Measurements from ENCODE around the gene MGST2.
"Not testable (repeated sequence)": the region's sequence is repeated elsewhere in the genome, so short reads cannot be mapped to it uniquely, and the experiment has no call there.

MGST2 gene

DNA sequence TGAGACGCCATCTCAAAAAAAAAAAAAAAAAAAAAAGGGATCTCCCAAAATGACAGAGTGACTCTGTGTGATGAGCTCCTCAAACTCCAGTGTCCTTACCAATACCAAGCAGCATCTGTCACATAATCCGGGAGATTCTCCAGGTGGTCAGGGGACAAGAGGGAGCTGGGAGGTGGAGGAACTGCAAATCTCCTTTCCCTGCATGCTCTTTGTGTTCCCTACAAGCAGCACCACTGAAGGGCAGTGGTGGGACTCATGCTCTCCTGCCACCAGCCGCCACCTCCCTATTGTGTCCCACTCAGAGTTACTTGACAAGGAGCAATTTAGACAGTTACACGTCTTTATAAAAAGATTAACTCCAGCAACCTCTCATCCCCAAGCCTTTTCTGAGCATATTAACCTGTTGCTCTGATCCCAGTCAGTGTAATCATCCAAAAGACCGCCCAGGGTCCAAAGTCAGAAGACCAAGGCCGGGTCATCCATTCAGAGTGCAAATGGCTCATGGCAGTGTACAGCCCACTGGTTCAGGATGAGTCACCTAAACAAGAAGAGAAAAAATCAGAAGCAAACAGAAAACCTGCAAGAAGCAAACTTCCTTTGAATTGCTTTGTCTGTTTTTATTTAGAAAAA, 23.6 kb downstream of the MGST2 start:
- H3K9ac ChIP-seq (ENCODE audit: low read depth, low read length) = no peak overlapping the region
- no peaks in the 10 kb centered on the region for H3K27me3 ChIP-seq (ENCODE audit: control insufficient read depth, insufficient read depth, low read length)
- H3K27ac ChIP-seq (ENCODE audit: low read depth, low read length) = no peak overlapping the region
- no peak overlapping the region for H3K4me3 ChIP-seq (ENCODE audit: low read depth, low read length)
- H3K36me3 ChIP-seq (ENCODE audit: control insufficient read depth, insufficient read depth, low read length) = no peaks in the 10 kb centered on the region
- H3K4me1 ChIP-seq (ENCODE audit: control insufficient read depth, insufficient read depth, low read length) = no peaks in the 10 kb centered on the region
- no peaks in the 10 kb centered on the region for H3K9me3 ChIP-seq (ENCODE audit: control insufficient read depth, insufficient read depth, low read length)

DNA sequence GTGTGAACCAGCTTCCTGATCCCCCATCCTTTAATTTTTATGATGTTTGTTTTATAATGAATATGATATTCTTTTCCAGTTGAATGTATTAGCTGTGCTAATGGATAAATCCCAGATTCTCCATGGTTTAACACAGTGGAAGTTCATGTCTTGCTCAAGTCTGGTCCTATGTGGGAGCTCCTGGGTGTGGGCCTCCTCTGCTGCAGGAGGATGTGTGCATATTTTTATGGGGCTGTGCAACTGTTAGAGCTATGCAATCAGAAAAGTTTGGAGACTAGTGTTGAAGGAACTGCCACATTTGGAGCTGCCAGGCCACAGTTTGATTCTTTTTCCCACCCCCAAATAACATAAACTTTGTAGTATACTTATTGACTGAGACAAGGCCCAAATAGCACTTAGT, 24.8 kb downstream of the MGST2 start:
- Histone ChIP-seq H3K9me3 (ENCODE audit: control insufficient read depth, insufficient read depth, low read length) (no peaks in the 10 kb centered on the region), H3K27ac (ENCODE audit: low read depth, low read length) (no peak overlapping the region), H3K36me3 (ENCODE audit: control insufficient read depth, insufficient read depth, low read length) (no peaks in the 10 kb centered on the region), H3K9ac (ENCODE audit: low read depth, low read length) (no peak overlapping the region), H3K27me3 (ENCODE audit: control insufficient read depth, insufficient read depth, low read length) (no peaks in the 10 kb centered on the region), H3K4me3 (ENCODE audit: low read depth, low read length) (no peak overlapping the region), H3K4me1 (ENCODE audit: control insufficient read depth, insufficient read depth, low read length) (no peaks in the 10 kb centered on the region)

DNA sequence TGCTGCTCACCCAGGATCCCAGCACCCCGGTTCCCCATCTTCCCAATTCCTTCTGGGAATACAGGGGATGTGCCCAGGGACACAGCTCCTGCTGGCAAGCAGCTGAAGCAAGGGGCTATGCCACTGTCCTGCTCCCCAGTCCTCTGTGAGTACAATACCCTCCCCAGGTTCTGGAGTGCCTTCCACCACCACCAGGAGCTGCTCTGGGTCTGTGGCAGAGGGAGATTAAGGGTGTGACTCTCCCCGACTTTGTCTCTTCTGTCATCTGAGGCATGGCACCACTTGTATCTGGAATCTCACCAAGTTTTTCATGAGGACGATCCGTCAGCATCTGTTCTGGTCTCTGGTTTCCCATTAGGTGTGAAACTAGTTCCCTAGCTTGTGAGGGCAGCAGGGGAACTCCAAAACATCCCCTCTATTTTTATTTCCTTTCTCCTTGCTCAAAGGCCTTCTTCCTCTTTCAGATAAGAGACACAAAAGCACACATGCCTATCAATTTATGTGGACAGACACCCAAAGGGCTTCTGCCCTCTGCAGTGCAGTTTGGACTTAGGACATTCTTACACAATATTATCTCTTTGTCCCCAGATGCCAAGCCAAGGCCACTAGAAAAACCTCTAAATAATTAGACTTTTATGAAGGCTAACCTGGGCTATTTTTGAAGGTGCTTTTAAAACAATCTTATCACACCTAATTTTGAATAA, 26.8 kb downstream of the MGST2 start:
- no peak overlapping the region for H3K4me3 ChIP-seq (ENCODE audit: low read depth, low read length)
- H3K4me1 ChIP-seq (ENCODE audit: control insufficient read depth, insufficient read depth, low read length) = no peaks in the 10 kb centered on the region
- H3K9me3 ChIP-seq (ENCODE audit: control insufficient read depth, insufficient read depth, low read length) = no peaks in the 10 kb centered on the region
- no peak overlapping the region for H3K9ac ChIP-seq (ENCODE audit: low read depth, low read length)
- H3K36me3 ChIP-seq (ENCODE audit: control insufficient read depth, insufficient read depth, low read length) = no peaks in the 10 kb centered on the region
- H3K27ac ChIP-seq (ENCODE audit: low read depth, low read length) = peak overlapping the region; percentile 21
- H3K27me3 ChIP-seq (ENCODE audit: control insufficient read depth, insufficient read depth, low read length) = no peaks in the 10 kb centered on the region

DNA sequence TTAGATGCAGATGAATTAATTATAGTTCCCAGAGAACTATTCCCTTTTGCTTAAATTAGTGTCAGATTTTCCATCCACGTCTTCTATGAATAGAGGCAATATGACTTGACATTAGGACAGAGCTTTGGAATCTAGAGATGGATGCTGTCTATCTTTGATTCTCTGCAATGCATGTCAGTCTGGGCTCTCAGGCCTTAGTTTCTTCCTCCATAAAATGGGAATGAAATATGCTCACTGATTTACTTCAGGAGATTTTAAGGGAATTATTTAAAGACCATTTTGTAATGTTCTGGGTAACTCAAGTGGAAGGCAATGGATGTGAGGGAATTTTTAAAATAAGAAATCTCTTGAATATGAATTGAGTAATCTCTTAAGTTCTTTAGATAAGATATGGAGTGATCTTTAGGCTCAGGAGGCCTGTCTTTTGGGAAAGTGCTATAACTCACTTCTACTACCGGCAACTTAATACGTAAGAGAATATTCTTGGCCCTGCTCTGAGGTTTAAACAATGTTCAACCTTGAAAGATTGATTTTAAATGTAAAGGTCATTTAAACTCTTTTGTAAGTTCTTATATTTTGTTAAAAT, 29.0 kb downstream of the MGST2 start:
- Histone ChIP-seq H3K9me3 (ENCODE audit: control insufficient read depth, insufficient read depth, low read length) (no peaks in the 10 kb centered on the region), H3K4me1 (ENCODE audit: control insufficient read depth, insufficient read depth, low read length) (no peaks in the 10 kb centered on the region), H3K4me3 (ENCODE audit: low read depth, low read length) (no peak overlapping the region), H3K36me3 (ENCODE audit: control insufficient read depth, insufficient read depth, low read length) (no peaks in the 10 kb centered on the region), H3K27me3 (ENCODE audit: control insufficient read depth, insufficient read depth, low read length) (no peaks in the 10 kb centered on the region), H3K9ac (ENCODE audit: low read depth, low read length) (no peak overlapping the region), H3K27ac (ENCODE audit: low read depth, low read length) (no peak overlapping the region)

DNA sequence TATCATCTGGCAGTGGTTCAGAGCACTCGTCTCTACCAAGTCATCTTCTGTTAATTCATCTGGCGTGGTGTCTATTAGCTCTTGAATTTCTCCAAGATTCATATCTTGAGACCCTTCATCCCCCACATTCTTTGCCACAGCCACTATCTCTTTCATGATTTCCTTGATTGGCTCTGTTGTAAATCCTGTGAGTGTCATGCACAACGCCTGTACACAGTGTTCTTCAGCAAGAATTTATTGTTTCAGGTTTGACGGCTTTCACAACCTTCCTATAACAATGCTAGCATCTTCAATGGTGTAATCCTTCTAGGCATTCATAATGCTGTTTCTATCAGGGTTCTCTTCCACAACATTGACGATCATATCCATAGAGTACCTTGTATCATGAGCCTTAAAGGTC, 30.9 kb downstream of the MGST2 start:
- H3K27ac ChIP-seq (ENCODE audit: low read depth, low read length) = no peak overlapping the region
- no peaks in the 10 kb centered on the region for H3K27me3 ChIP-seq (ENCODE audit: control insufficient read depth, insufficient read depth, low read length)
- no peak overlapping the region for H3K9ac ChIP-seq (ENCODE audit: low read depth, low read length)
- no peaks in the 10 kb centered on the region for H3K9me3 ChIP-seq (ENCODE audit: control insufficient read depth, insufficient read depth, low read length)
- no peak overlapping the region for H3K4me3 ChIP-seq (ENCODE audit: low read depth, low read length)
- no peaks in the 10 kb centered on the region for H3K4me1 ChIP-seq (ENCODE audit: control insufficient read depth, insufficient read depth, low read length)
- no peaks in the 10 kb centered on the region for H3K36me3 ChIP-seq (ENCODE audit: control insufficient read depth, insufficient read depth, low read length)

DNA sequence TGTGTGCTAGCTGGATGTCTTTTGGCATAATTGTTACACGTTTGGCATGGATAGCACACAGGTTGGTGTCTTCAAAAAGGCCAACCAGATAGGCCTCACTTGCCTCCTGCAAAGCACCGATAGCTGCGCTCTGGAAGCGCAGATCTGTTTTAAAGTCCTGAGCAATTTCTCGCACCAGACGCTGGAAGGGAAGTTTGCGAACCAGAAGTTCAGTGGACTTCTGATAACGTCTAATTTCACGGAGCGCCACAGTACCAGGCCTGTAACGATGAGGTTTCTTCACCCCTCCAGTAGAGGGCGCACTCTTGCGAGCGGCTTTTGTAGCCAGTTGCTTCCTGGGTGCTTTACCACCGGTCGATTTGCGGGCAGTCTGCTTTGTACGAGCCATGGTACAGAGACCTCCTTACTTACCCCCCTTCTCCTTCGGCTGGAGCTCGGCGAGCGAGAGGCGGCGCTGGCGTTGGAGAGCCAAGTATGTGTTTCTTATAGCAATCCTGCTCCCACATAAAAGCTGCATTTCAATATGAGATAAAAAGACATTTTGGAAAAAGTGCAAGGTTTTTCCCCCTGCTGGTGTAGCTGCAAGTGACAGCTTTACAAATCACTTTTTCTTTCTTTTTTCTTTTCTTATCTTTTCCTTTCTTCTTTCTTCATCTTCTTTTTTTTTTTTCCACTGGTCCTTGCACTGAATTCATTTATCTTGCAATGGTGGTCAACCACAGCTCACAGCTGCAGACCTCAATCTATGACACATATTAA, 32.7 kb downstream of the MGST2 start:
- H3K4me1 ChIP-seq (ENCODE audit: control insufficient read depth, insufficient read depth, low read length) = not testable (repeated sequence)

DNA sequence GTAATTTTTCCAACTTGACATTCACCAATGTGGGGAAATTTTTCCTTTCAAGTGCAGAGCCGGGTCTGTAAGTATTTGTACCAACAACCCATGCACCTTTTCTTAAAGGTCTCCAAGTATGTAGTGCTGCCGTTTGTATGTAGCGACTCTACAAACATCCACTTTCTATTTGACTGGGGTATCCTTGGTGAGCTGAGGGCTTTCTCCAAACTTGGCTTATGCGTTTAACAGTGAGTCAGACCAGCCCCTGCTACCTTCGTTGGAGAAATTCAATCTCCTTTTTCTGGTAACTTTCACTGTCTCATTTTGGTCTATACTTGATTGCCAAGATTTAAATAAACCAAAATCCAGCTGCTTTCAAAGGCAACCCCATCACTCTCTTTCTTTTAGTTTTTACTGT, 34.9 kb downstream of the MGST2 start:
- Histone ChIP-seq H3K4me3 (ENCODE audit: low read depth, low read length) (no peak overlapping the region), H3K9me3 (ENCODE audit: control insufficient read depth, insufficient read depth, low read length) (no peaks in the 10 kb centered on the region), H3K9ac (ENCODE audit: low read depth, low read length) (no peak overlapping the region), H3K4me1 (ENCODE audit: control insufficient read depth, insufficient read depth, low read length) (no peaks in the 10 kb centered on the region), H3K36me3 (ENCODE audit: control insufficient read depth, insufficient read depth, low read length) (no peaks in the 10 kb centered on the region), H3K27me3 (ENCODE audit: control insufficient read depth, insufficient read depth, low read length) (no peaks in the 10 kb centered on the region), H3K27ac (ENCODE audit: low read depth, low read length) (no peak overlapping the region)

More for the DNA sequence above, 32.7 kb downstream of the MGST2 start:
- H3K9ac ChIP-seq (ENCODE audit: low read depth, low read length); H3K36me3 ChIP-seq (ENCODE audit: control insufficient read depth, insufficient read depth, low read length); H3K9me3 ChIP-seq (ENCODE audit: control insufficient read depth, insufficient read depth, low read length); H3K4me3 ChIP-seq (ENCODE audit: low read depth, low read length); H3K27me3 ChIP-seq (ENCODE audit: control insufficient read depth, insufficient read depth, low read length); H3K27ac ChIP-seq (ENCODE audit: low read depth, low read length): not testable (repeated sequence)

DNA sequence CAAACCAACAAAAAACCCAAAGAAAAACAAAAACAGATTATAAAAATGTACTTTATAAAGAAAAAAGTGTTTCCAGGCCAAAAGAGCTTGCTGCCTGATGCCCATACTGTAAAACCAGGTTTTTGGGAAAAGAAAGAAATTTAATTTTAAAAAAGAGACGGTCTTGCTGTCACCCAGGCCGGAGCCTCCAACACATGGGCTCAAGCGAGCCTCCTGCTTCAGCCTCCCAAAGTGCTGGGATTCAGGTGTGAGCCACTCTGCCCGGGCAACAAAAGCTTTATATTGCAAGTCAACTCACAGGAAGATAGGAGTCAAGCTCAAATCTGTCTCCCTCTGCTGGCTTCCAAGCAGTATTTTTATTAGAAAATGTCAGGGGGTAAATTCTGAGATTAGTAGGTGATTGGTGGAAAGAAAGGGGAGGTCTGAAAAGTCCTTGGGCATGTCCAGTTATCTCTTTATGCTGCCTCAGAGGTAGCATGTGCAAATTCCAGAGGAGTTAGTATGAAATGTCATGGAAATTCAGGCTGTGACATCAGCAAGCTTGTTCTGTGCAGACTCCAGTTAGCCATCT, 39.4 kb downstream of the MGST2 start:
- Histone ChIP-seq H3K27ac (ENCODE audit: low read depth, low read length) (no peak overlapping the region), H3K36me3 (ENCODE audit: control insufficient read depth, insufficient read depth, low read length) (no peaks in the 10 kb centered on the region), H3K9ac (ENCODE audit: low read depth, low read length) (no peak overlapping the region), H3K4me3 (ENCODE audit: low read depth, low read length) (no peak overlapping the region), H3K27me3 (ENCODE audit: control insufficient read depth, insufficient read depth, low read length) (no peaks in the 10 kb centered on the region), H3K4me1 (ENCODE audit: control insufficient read depth, insufficient read depth, low read length) (no peaks in the 10 kb centered on the region), H3K9me3 (ENCODE audit: control insufficient read depth, insufficient read depth, low read length) (no peaks in the 10 kb centered on the region)

DNA sequence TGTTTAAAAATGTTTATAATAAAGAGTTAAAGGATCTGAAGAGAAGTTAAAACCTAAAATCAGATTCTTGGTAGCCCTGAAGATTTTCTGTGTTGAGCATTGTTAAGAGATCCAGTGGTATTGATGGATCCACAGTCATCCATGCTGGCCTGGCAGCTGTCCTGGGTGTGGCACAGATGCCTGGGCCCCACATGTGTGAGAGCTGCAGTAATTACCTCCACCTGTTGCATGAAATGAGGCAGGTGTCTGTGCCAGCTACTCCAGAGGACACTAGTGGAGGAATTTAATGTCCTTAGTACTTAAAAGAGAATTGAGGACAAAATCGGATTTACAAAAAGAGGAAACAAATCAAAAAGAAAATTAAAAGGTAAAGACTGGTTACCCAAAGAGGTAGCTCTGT, 44.0 kb downstream of the MGST2 start:
- Histone ChIP-seq H3K36me3 (ENCODE audit: control insufficient read depth, insufficient read depth, low read length) (no peaks in the 10 kb centered on the region), H3K27ac (ENCODE audit: low read depth, low read length) (no peak overlapping the region), H3K9me3 (ENCODE audit: control insufficient read depth, insufficient read depth, low read length) (no peaks in the 10 kb centered on the region), H3K27me3 (ENCODE audit: control insufficient read depth, insufficient read depth, low read length) (peaks cover 39% of the 10 kb centered on the region), H3K4me3 (ENCODE audit: low read depth, low read length) (no peak overlapping the region), H3K4me1 (ENCODE audit: control insufficient read depth, insufficient read depth, low read length) (no peaks in the 10 kb centered on the region), H3K9ac (ENCODE audit: low read depth, low read length) (no peak overlapping the region)

DNA sequence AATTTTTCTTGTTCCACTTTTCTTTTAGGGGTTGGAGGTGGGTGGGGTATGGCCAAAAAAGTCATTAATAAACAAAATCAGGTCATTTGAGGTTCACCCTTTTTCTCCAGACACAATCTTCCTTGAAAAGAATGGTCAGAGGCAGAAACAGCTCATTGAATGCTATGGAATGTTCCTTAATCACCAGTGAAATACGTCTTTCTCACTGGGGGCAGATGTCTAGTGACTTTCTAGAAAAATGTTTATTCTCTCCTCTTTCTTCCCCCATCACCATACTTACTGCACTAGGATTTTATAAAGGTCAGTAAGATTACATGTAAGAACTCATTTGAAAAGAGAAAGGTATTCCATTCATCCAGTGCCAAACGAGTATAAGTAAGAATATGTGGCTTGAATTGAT, 44.5 kb downstream of the MGST2 start:
- H3K4me1 ChIP-seq (ENCODE audit: control insufficient read depth, insufficient read depth, low read length) = no peaks in the 10 kb centered on the region
- no peaks in the 10 kb centered on the region for H3K36me3 ChIP-seq (ENCODE audit: control insufficient read depth, insufficient read depth, low read length)
- H3K9me3 ChIP-seq (ENCODE audit: control insufficient read depth, insufficient read depth, low read length) = no peaks in the 10 kb centered on the region
- no peak overlapping the region for H3K27ac ChIP-seq (ENCODE audit: low read depth, low read length)
- no peak overlapping the region for H3K4me3 ChIP-seq (ENCODE audit: low read depth, low read length)
- H3K27me3 ChIP-seq (ENCODE audit: control insufficient read depth, insufficient read depth, low read length) = peaks cover 43% of the 10 kb centered on the region
- no peak overlapping the region for H3K9ac ChIP-seq (ENCODE audit: low read depth, low read length)

DNA sequence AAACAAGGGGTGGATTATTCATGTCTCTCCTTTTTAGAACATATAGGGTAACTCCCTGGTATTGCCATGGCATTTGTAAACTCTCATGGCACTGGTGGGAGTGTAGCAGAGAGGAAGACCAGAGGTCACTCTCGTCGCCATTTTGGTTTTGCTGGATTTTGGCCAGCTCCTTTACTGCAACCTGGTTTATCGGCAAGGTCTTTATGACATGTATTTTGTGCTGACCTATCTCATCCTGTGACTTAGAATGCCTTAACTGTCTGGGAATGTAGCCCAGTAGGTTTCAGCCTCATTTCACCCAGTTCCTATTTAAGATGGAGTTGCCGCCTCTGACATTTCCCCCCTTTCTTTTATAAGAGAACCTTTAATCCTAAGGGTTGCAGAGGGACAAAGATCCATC, 45.8 kb downstream of the MGST2 start:
- Histone ChIP-seq H3K9me3 (ENCODE audit: control insufficient read depth, insufficient read depth, low read length) (no peaks in the 10 kb centered on the region), H3K36me3 (ENCODE audit: control insufficient read depth, insufficient read depth, low read length) (no peaks in the 10 kb centered on the region), H3K9ac (ENCODE audit: low read depth, low read length) (no peak overlapping the region), H3K27ac (ENCODE audit: low read depth, low read length) (no peak overlapping the region), H3K4me3 (ENCODE audit: low read depth, low read length) (no peak overlapping the region), H3K4me1 (ENCODE audit: control insufficient read depth, insufficient read depth, low read length) (no peaks in the 10 kb centered on the region), H3K27me3 (ENCODE audit: control insufficient read depth, insufficient read depth, low read length) (peaks cover 57% of the 10 kb centered on the region)

All from HUES48 (cell line).